Activated CD4-positive, alpha-beta T cell treated with anti-CD3 and anti-CD28 coated beads, Interleukin-2, amount 50 U/mL, for 16 hours (primary cell): ENCODE measurements around the gene ING5.
"Not testable (repeated sequence)": the region's sequence is repeated elsewhere in the genome, so short reads cannot be mapped to it uniquely, and the experiment has no call there.

Experiments
- DNase-seq: peaks from one replicate; pipeline ENCODE4 v3.0.0-alpha.2; 2020

Gene ING5

DNA sequence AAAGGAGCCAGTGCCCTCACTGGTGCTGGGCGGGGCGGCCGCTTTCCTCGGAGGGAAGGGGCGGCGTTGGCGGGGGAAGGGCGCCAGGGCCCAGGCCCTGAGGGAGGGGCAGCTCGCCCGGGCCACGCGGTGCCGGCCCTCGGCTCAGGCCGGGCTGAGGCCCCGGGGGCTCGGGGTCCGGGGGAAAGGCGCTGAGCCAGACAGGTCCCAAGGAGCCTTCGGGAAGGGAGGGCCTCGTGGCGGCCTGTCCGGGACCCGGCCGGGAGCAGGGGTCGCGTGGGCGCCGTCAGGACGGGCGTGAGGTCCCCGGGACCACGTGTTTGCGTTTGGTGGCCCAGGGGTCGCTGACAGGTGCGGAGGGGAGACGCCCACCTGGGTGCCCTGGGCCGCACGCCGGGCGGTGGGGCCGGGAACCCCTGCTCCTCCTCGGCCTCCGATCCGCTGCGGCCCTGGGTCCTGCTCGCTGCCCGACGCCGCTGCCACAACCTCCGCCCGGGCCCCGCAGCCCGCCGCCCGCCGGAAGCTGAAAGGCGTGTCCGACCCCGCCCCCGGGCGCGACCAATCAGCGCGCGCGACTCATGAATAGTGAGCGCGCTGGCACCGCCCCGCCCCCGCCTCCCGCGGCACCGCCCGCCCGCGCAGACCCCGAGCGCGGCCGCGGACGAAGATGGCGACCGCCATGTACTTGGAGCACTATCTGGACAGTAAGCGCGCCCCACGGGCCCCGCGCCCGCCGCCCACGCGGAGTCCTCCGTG lies at the start of gene ING5:
Gene ING5, plus strand, starts transcription at position 641 of the 756 bp plus-strand sequence. Its CDS starts 27 bp downstream, at position 668.
- peak; percentile 97 for DNase-seq

DNA sequence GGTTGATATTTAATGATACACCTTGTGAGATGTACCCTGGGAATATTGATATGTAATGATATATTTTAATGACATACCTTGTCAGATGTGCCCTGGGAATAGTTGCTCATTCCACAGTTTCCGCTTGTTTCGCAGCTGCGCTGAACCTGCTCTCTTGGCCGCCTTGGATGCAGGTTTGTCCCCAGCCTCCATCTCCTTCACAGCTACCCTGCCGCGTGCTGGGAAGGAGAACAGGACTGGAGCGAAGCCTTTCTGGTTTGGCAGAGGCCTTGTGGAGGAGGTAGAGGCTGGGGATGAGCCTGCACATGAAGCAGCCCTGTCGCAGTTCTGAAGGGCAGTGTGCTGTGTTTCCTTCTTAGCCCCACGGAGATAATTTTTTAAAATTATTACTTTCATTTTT lies 49.7 kb upstream of the ING5 start:
- no peak for DNase-seq

DNA sequence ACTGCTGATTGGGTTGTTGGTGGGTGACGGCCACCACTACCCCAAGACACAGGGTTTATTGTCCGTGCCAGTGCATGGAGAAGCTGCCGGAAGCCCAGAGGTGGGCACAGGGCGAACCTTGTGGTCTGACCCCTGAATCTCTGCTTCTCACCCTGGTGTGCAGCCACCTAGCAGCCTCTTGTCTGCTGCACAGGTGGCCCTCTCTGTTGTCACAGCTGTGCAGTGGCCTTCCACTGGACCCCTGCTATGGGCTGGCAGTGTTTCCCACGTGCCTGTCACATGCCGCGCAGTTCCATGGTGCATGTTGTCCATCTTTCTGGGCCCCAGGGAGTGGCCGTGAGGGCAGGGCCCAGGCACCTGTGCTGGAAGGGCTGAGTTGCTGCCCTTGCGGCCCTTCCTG lies 49.1 kb upstream of the ING5 start:
- no peak for DNase-seq

DNA sequence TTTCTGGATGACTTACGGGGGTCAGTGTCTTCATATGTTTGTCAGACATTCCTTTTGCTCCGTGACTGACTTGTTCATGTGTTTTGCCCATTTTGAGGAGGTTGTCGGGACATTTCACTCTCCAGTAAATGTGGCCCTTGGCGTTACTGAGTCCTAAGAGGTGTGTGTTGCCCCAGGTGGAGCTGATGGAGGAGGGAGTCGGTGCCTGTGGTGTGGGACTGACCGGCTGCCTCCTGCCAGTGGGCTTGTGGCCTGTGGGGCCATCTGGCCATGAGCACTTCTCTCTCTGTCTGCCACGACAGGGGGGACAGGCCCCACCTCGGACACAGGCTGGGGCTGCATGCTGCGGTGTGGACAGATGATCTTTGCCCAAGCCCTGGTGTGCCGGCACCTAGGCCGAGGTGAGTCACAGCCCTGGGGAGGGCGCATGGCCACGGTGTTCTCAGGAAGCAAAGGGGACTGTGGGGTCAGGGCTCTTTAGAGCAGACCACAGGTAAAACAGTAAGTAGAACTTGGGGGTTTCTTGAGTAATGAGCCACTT lies 48.6 kb upstream of the ING5 start:
- no peak for DNase-seq

DNA sequence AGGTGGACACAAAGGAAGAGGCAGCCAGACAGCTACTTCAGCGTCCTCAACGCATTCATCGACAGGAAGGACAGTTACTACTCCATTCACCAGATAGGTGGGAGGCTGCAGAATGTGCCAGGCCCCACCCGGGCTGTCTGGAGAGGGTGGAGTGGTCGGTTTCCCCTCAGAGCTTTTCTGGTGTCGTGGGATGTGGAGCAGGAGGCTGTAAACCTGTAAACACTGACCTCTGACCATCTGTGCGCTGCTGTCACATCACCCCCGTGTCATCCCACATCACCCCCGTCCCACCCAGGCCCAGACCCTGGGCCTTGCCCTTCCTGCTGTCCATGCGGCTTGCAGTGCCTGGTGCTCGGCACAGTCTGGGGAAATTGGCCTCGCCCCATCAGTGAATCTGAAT lies 47.3 kb upstream of the ING5 start:
- no peak for DNase-seq

DNA sequence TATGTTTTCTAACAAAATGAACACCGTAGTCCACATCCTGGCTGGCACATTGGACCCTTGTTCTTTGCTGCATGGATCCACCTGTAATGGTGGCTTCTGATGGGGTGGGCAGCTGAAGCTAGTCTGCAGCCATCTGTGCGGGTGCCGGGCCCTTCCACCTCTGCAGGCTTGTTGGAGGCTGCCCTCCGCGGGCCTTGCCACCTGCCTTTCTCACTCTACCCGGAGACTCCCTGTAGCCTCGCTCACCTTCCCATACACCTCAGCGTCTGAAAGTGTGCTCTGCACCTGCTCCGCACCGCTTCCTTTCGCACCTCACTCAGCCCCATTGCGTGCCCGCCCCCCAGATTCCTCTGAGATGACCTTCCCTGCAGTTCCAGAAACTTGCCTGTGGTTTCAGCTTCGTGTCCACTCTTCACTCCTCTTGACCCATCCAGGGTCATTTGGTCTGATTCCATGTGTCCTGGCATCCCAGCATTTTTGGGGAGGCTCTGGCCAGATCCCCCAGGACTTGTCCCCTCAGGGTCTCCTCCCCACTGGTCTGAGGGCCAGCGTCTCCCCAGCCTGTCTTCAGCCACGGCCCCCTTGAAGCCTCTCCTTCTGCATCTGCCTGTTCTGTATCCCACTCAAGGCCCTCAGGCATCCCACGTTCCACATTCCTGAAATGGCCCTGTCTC lies 46.2 kb upstream of the ING5 start:
- no peak for DNase-seq

DNA sequence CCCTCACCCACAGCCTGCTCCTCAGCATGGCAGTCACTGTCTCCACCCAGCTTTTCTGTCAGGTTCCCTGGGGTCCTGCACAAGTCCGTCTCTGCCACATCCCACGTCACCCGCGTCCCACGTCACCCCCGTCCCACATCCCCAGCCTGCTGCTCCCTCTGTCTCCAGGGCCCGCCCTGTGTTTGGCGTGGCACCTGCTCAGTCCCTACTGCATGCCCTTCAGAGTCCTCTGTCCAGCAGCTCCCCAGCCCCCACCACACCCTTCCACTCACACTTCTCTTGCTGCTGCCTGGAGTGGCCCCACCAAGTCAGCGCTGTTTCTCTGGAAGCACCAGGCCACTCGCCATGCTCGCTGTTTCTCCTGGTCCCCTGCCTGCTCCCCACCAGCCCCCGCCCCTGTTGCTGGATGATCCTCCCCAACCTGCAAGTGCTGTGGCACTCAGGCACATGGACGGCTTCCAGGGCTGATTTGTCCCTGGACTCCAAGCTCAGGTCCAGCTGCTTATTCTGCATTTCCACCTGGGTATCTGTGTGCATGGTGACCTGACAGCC lies 45.6 kb upstream of the ING5 start:
- no peak for DNase-seq

DNA sequence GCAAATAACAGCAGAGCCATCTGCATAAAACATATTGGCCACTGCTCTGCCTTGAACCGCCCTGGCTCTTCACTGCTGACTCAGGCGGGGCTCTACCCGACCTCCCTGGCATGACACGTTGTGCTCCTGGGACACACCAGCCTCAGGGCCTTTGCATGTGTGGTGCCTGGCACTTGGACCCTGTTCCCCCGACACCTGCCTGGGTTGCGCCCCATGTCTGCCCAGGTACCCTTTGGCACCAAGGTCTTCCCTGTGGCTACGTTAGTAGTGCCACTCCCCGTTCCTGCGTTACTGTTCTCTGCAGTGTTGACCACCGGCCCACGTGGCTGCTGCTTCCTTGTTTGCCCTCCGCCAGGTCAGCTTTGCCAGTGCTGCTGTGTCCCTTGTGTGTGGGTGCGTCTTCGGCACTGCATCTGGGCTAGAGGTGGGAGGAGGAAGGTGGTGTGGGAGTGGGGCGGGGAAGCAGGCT lies 44.0 kb upstream of the ING5 start:
- no peak for DNase-seq

DNA sequence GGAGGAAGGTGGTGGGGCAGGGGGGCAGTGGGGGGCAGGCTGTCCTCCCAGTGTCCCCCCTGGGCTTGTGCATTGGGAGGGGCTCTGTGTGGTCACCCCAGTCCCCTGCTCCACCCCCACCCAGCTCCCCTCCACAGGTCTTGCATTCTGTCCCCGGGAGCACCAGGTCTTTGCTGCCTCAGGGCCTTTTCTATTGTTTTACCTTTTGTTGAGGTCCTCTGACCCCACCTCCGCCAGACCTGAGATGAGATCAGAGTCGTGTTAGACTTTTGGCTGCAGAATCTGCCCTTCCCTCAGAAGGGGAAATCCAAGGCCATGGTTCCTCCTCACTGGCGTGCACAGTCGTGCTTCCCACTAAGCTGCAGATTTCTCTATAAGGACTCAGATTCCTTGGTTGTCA lies 43.5 kb upstream of the ING5 start:
- no peak for DNase-seq

DNA sequence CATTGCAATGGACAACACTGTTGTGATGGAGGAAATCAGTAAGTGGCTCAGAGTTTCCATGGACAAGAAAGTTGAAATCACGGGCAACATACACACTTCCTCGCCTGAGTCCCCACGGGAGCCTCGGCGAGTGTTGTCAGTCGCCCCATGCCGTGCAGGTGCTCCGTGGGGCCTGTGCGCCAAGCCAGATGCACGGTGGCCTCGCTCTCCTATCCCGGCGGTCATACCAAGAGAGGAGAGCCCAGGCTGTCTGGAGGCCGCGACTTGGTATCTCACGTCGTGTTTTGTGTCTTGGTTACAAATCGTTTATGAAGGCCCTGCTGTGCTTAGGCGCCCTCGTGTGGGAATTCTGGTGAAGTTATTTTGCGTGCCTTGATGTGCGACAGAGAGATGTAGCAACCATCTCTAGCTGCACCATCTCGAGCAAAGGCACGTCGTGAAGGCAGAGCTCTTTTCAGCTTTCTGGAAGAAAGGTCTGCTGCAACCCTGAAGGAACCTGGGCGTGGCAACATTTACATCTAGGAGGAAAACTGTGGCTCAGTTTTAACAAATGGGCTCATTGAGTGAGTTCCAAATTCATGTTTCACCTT lies 42.6 kb upstream of the ING5 start:
- peak; percentile 45 for DNase-seq

DNA sequence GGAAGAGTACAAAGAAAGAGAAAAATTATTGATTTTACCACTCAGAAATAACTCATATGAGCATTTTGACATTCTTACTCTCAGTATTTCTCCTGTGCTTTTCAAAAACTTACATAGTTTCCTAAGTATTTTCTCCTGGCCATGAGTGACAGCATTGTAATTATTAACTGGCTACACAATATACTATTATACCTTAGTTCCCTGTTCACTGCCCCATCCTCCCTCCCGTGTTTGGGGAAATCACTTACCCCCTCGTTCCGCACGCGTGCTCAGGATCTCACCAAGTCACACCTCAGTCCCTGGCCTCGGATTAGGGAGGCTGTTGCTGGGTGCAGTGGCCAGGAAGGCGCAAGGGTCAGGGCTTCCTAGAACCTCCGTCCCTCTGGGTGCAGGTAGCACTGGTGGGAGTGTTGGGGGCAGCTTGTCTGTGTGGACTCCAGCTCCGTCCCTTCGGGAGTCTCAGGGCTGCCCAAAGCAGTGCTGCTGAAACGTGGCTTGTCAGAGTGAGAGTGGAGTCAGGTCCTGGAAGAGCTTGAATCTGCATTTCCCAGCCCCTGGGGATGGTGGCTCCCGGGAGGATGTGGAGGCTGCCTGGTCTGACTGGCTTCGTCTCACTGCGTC lies 41.1 kb upstream of the ING5 start:
- DNase-seq: no peak

DNA sequence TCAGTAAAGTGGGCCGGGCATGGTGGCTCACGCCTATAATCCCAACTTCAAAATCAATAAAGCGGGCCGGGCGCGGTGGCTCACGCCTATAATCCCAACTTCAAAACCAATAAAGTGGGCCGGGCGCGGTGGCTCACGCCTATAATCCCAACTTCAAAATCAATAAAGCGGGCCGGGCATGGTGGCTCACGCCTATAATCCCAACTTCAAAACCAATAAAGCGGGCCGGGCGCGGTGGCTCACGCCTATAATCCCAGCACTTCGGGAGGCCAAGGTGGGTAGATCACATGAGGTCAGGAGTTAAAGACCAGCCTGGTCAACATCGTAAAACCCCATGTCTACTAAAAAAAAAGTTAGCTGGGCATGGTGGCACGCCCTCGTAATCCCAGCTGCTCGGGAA lies 39.1 kb upstream of the ING5 start:
- DNase-seq: not testable (repeated sequence)

DNA sequence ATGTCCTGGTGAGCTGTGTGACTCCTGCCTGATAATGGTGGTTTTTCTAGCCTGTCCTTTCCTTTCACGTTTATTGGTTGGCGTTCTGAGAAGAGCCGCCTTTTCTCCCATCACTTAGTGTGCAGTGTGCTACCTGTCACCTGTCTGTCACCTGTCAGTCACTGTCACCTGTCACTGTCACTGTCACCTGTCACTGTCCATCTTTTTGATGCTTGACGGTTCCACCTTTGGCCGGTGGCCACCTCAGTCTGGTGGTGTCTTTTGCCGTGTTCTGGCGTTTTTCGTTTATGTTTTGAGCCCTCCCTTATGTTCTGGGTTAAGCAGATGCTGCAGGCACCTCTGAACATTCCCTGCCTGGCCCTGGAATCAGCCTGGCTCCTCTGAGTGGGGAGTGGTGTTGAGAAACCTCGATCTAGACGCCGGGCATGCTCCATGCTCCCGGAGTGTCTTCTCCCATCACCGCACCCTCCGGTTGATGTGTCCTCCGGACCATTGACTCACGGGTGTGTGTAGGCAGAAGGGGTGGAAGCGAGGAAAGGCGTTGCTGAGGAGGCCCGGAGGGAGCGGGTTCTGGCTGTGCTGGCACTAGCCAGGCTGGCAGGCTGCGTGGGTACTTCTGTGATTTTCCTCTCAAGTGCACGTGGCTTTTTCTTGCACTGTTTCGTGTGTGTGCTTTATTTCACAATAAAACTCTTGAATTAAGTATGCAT lies 36.0 kb upstream of the ING5 start:
- no peak for DNase-seq

DNA sequence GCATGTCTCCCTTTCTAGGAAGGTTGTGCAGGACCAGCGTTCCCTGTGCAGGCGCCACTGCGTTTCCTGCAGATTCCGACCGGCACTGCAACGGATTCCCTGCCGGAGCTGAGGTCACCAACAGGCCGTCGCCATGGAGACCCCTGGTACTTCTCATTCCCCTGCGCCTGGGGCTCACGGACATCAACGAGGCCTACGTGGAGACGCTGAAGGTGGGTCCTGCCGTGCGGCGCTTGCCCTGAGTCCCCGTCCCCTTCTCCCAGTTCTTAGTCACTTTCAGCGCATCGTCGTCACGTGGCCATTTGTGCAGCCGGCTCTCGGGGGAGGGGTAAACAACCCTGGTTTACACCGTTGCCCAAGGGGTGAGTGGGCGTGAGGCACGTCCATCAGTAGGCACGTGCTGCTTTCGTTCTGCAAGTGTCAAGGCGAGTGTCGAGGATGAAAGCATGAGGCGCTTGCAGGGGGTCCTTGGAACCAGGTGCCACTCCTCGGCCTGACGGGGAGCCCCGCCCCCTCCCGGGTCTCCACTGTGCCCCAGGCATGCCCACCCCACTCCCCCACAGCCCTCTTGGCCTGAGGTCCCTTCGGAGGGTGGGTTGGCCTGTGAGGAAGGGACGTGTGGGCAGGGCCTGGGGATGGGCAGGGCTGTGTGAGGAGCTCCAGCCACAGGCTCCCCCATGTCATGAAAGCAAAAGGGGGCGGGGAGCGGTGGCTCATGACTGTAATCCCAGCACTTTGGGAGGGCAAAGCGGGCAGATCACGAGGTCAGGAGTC lies 35.0 kb upstream of the ING5 start:
- no peak for DNase-seq

DNA sequence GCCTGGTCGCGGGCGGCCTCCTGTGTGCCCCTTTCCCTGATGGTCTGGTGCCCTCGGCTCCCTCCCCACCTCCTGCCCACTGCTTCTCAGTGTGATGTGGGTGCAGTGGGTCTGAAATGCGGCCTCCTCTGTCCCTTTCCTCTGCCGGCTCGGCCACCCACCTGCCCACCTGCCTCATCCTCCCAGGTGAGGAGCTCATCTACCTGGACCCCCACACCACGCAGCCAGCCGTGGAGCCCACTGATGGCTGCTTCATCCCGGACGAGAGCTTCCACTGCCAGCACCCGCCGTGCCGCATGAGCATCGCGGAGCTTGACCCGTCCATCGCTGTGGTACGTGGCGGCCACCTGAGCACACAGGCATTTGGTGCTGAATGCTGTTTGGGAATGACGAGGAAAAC lies 33.5 kb upstream of the ING5 start:
- DNase-seq: no peak

DNA sequence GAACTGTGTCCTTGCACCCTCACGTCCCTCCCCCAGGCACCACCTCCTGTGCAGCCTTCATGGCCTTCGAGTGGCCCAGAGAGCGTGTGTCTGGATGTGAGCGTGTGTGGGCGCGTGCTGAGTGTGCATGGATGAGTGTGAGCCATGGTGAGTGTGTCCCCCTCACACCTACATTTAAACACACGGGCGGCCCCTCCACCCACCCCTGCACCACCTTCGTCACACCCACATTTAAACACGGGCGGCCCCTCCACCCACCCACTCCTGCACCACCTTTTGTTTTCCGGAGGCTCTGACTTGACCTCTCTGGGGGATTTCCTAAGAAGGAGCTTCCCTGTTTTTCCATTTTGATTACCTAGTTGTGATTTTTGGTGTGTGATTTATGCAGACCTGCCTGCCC lies 33.0 kb upstream of the ING5 start:
- no peak for DNase-seq

DNA sequence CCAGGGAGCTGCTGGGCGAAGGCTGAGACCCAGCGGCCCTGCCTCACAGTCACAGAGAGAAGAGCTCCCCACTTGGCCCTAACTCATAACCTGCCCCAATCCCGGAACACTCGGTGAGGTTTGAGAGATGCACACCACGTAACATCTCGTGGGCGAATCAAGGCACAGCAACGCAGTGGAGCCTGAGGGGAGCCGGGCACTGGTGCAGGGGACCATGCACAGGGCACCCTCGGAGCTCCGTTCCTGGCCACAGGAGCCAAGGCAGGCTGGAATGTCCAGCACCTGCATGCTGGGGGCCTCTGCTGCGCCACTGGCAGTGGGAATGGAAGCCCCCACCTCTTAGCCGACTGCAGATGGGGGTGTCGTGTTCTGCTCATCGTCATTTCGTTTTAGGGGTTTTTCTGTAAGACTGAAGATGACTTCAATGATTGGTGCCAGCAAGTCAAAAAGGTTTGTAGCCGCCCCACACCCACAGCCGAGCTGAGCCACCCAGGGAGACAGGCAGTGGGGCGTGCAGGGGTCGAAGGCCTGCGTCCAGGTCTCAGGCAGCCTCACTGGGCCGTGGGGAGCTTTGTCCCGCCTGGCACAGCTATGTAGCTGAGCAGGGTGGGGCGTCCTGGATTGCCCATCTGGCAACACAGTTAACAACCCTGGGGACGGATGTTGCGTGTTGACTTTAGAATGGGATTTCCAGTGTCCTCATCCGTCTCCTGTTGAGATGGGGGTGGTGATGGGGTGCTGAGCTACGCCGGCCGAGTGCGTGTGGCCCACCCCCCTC lies 31.3 kb upstream of the ING5 start:
- DNase-seq: no peak

DNA sequence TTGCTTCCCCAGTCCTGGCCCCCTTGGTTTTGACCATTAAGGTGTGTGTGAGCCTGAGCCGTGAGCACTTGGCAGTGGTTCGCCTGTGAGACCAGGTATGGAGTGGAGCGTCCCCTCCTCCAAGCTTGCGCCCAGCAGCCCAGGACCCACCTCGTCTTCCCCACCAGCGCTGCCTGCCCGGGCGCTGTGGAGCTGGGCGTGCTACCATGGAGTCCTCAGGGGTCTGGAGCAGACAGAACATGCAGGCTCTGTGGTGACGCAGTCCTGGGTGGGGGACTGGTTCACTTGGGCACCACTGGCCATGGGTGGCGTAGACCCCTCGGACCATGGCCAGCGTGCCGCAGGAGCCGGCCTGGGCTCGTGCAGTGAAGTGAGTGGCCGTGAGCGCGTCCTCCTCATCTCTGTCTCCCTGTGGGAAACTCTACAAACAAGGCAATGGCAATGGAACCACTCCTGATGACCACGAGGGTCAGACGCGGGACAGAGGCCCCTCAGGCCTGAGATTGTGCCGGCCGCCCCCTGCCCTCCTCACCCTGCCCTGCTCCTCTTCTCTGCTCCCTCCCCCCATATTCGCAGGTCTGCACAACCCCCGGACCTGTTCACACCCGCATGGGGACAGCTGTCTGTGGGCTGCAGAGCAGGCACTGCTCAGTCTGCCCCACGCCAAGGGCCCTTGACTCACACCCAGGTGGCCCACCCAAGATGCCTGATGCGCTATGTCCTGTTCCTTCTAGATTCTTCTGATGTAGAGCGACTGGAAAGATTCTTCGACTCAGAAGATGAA lies 30.2 kb upstream of the ING5 start:
- DNase-seq: no peak

DNA sequence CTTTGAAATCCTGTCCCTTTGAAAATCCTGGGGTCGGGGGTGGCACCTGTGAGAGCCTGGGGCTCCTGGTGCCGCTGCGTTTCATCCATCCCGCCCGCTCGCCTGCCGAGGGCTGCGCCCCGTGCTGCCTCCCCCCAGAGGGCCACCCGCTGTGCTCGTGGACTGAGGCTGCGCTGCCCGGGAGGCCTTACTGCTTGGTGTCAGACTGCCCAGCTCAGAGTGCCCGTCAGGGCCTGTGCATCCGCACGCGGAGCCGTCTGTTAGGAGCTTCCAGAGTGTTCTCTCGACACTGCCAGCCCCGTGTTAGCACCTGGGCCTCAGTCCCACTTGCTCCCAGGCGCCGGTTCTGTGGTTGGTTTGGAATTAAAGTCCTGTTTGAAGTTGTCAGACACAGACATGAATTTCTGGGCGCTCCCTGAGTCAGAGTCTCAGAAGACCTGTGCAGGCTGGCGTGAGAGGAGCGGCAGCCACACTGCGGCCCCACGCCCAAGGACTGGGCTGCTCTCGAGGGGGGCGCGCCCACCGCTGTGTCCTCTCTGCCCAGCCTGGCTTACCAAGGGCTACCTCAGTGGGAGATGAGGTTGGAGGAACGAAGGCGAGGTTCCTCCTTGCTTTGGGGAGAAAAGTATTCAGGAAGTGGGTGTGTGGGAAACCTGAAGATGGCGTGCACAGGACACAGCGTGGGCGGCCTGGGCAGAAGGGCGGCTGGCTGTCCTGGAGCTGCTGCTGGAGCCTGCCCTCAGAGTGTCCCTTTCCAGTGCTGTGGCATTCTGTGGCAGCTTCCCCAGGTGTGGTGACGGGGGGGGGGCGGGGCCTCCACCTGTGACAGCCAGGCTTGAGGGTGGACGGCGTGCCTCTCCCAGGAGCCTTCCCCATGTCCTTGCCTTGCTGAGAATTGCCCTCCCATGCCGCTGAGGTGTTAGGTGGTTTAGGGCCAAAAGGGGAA lies 29.3 kb upstream of the ING5 start:
- no peak for DNase-seq
